ENCODE data around the gene SEMA3G.

SEMA3G gene

DNA sequence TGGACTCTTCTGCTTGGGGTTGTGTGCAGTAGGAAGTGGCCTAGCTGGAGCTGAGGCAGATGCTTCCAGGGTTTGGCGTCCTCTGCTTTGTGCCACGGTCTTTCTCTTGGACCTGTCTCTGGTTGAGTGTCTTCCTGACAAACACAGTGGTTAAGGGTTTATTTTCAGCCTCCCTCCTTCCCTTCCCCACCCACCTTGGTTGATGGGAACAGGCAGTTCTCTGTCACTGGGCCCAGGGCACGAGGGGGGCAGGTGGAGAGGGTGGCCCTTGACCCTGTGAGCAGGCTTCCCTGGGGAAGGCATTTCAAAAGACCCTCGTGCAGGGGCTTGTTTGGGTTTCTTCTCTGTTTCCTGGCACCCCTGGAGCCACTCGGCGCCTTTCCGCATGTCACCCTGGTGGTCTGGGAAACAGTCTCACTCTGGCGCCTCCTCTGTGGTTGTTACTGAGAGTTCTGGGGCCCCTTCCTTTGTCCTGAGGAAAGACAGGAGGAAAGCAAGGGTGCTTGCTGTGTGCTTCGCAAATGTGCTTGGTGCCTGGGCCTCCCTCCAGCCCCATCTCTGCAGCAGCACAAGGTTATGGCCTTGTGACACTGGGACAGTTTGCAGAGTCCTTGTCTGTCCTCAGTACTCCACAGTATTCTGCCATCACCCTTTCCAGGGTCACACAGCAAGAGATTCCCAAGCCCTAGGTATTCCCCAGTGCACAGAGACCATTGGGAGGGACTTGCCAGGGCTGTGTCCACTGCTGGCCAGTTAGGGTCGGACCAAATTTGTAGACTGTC lies 40.0 kb upstream of the SEMA3G start:
- no peak for DNase-seq (ENCODE audit: low read depth in 1 of 2, low spot score in 1 of 2)
- in situ Hi-C loops (cut with HindIII; ENCODE audit: low pct_unique_long_range_greater_than_20kb, low sequenced_read_pairs) = no loop called here
- no peak for TF ChIP-seq JUND (IDR thresholded peaks at IDR 0.05; ENCODE audit: low read depth)

DNA sequence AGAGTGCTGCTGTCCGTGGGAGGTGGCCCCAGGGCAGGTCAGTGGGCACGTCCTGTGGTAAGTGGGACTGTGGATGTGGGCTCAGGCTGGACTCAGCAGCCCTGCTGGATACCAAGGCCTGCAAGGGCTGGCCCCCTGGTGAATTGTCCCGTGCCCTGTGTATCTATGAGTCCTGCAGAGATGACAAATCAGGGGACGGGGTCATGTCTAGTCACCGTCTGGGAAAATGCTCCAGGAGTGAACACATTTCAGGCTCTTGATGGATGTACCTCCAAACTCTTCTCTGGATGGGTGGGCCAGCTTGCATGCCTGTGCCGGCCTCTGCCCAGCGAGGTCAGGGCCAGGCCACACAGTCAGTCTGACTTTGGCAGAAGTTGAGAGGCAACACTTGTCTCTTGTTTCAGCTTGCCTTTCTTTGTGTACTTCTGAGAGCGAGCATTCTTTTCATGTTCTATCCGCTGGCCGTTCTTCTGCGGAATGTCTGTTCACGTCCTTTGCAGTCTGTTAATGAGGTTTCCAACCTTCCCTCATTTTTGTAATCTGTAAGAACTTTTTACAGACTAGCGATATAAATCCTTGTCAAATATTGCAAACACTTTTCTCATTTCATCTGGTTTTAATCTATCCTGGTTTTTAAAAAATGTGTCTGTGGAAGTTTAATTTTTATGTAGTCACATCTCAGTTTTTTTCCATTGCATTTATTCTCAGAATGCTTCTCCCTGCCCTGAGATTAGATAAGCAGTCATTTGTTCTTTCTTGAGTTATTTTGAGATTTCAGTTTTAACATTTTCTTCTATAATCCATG lies 38.9 kb upstream of the SEMA3G start:
- no peak for TF ChIP-seq JUND (IDR thresholded peaks at IDR 0.05; ENCODE audit: low read depth)
- in situ Hi-C loops (cut with HindIII; ENCODE audit: low pct_unique_long_range_greater_than_20kb, low sequenced_read_pairs) = no loop called here
- DNase-seq (ENCODE audit: low read depth in 1 of 2, low spot score in 1 of 2) = no peak

DNA sequence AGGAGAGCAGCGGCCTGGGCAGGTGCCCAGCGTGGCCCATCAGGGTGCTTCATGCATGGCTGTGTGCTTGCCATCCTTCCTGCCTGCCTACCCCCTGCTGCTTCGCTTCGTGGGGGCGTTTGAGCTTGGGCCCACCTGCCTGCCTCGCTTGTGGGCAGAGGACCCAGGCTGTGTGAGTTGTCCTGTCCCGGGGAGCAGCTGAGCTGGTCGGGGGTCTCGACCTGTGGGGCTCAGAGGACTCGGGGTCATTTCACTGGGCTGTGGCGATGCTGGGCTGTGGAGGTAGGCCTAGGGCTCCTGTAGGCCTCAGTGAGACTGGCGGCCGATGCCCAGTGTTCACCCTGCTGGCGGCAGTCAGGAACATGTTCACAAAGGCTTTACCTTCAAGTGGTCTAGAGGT lies 38.2 kb upstream of the SEMA3G start:
- in situ Hi-C loops (cut with HindIII; ENCODE audit: low pct_unique_long_range_greater_than_20kb, low sequenced_read_pairs) = no loop called here
- DNase-seq (ENCODE audit: low read depth in 1 of 2, low spot score in 1 of 2) = no peak
- TF ChIP-seq JUND (IDR thresholded peaks at IDR 0.05; ENCODE audit: low read depth) = no peak

GRCh38 chr3:52481819-52482521 lies 37.1 kb upstream of the SEMA3G start:
- in situ Hi-C loops (cut with HindIII; ENCODE audit: low pct_unique_long_range_greater_than_20kb, low sequenced_read_pairs) = no loop called here
- no peak for DNase-seq (ENCODE audit: low read depth in 1 of 2, low spot score in 1 of 2)
- TF ChIP-seq JUND (IDR thresholded peaks at IDR 0.05; ENCODE audit: low read depth) = no peak

DNA sequence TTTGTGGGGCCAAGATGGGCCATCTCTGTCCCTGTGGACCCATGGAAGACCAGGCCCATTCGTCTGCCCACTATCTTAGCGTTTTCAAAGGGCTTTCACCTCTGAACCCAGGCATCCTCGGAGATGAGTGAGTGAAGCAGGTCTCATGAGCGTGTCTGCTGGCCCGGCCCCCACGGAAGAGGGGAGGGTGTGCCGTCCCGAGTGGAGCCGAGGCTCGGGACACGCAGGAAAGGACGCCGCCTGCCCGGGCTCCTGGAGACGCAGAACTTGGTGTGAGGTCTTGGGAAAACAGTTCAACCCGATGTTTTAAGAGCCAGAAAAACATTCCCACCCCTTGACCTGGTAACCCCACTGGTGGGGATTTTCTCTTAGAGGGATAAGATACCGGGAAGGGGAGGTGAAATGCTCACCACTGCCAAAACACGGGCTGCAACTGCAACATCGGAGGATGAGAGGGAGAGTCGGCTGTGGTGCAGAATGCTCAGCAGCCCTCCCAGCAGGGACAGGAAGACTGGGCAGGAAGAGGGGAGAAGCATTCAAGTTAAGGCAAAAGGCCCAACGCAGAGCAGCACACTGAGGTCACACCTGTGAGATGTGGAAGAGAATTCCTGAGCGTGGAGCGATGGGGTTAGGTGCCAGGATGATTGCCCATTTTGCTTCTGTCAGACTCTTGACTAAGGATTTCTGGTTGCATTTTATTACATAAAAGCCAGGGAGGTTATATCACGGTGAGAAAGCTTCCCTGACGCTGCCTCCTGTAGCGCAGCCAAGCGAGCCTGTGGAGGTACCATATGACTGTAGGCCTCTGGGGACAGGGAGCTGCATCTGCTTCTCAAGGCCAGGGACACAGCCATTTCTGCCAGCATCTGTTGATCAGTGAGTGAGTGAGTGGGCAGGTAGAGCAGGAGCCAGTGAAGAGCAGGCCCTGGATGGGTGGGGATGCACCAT lies 36.1 kb upstream of the SEMA3G start:
- TF ChIP-seq JUND (IDR thresholded peaks at IDR 0.05; ENCODE audit: low read depth) = no peak
- in situ Hi-C loops (cut with HindIII; ENCODE audit: low pct_unique_long_range_greater_than_20kb, low sequenced_read_pairs) = no loop called here
- no peak for DNase-seq (ENCODE audit: low read depth in 1 of 2, low spot score in 1 of 2)

GRCh38 chr3:52479877-52480575 lies 35.1 kb upstream of the SEMA3G start:
- DNase-seq (ENCODE audit: low read depth in 1 of 2, low spot score in 1 of 2) = no peak
- TF ChIP-seq JUND (IDR thresholded peaks at IDR 0.05; ENCODE audit: low read depth) = no peak
- in situ Hi-C loops (cut with HindIII; ENCODE audit: low pct_unique_long_range_greater_than_20kb, low sequenced_read_pairs) = no loop called here

DNA sequence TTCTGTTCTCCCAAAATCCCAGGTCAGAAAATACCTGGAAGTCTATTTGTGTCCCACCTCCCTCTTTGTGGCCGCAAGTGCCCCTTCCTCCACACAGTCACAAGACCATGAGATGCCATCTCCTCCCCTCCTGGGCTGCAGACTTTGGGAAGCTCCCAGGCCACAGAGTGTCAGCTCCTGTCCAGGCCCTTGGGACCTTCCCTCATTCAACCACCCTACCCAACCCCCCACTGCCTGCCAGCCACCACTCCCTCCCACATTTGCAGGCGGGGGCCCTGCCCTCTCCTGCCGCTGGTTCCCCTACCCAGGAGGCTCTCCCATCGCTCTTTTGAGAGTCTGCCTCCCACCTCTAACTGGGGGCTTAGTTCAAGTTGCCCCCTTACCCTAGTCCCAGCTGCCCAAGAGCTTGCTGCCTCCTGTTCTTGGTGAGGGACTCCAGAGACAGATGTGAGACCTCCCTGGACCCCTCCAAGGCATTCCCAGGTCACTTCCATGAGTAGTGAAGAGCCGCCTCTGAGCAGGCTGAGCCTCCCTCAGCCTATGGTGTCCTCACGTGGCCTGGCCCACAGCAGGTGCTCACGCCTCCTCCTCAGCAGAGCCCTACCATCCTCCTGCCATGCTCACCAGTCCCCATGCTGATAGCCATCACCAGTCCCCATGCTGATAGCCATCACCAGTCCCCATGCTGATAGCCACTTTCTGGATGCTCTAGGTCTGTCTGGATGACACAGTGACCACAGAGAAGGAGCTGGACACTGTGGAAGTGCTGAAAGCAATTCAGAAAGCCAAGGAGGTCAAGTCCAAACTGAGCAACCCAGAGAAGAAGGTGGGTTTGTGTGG lies 34.4 kb upstream of the SEMA3G start:
- TF ChIP-seq JUND (IDR thresholded peaks at IDR 0.05; ENCODE audit: low read depth) = no peak
- no peak for DNase-seq (ENCODE audit: low read depth in 1 of 2, low spot score in 1 of 2)
- in situ Hi-C loops (cut with HindIII; ENCODE audit: low pct_unique_long_range_greater_than_20kb, low sequenced_read_pairs) = no loop called here

DNA sequence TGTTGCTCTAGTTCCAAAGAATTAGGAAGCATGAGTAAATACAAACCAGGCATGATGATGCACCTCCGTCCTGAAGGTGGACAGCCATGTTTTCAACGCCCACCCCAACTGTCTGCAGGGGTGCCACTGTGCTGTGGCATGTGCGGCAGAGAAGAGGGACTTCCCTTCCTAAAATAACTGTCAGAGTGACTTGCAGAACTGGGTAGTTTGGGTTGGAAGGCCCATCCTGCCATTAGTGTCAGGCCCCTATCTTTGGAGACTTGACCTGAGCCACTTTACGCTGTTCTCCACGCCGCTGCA lies 32.8 kb upstream of the SEMA3G start:
- no peak for TF ChIP-seq JUND (IDR thresholded peaks at IDR 0.05; ENCODE audit: low read depth)
- in situ Hi-C loops (cut with HindIII; ENCODE audit: low pct_unique_long_range_greater_than_20kb, low sequenced_read_pairs) = no loop called here
- no peak for DNase-seq (ENCODE audit: low read depth in 1 of 2, low spot score in 1 of 2)

DNA sequence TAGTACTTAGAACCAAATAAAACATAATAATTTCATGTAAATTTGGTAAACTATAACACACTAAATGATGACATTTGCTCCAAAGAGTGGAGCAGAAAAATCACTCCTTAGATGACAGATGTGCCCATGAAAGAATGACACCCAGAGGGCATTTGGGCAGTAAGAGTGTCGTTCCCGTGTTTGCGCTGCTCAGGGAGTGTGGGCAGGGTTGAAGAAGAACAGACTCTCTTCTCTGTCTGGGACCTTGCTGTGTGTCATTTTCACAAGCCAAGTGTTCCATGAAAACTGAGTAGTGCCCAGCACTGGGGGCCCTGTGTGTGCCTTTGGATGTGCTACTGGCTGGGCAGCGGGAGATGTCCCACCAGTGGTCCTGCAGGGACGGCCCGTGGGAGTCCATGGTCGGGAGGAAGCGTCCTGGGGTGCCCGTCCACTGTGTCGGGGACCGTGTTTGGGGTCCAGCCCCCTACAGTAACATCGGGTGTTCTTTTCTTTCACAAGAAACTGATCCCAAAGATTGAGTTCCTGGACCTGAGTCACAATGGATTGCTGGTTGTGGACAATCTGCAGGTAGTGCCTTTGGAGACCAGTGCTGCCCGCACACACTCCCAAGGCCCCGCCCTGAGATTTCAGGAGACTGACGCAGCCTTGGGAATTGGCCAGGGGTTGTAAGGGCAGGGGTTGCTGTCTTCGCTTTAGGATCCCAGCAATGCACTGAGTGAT lies 32.3 kb upstream of the SEMA3G start:
- DNase-seq (ENCODE audit: low read depth in 1 of 2, low spot score in 1 of 2) = no peak
- TF ChIP-seq JUND (IDR thresholded peaks at IDR 0.05; ENCODE audit: low read depth) = no peak
- in situ Hi-C loops (cut with HindIII; ENCODE audit: low pct_unique_long_range_greater_than_20kb, low sequenced_read_pairs) = no loop called here

GRCh38 chr3:52473026-52473425 lies 28.1 kb upstream of the SEMA3G start:
- in situ Hi-C loops (cut with HindIII; ENCODE audit: low pct_unique_long_range_greater_than_20kb, low sequenced_read_pairs) = no loop called here
- DNase-seq (ENCODE audit: low read depth in 1 of 2, low spot score in 1 of 2) = no peak
- TF ChIP-seq JUND (IDR thresholded peaks at IDR 0.05; ENCODE audit: low read depth) = no peak

Measured in T47D (cell line).